COLO668 (cell line): Measurements from ENCODE around the gene MRPS15.
"Not testable (repeated sequence)": the region's sequence is repeated elsewhere in the genome, so short reads cannot be mapped to it uniquely, and the experiment has no call there.

ENCODE experiments used
- DNase-seq: peaks from one replicate; lab custom pipeline; 2025; ENCODE audit not compliant: unreplicated experiment; lab: John Stamatoyannopoulos, UW

MRPS15 gene

GRCh38 chr1:36463803-36464604 is at the start of gene MRPS15:
TSS of gene MRPS15 (minus strand) at chr1:36464384. CDS start at chr1:36464275, 109 bp downstream.
- peak; percentile 99 for DNase-seq

GRCh38 chr1:36512842-36513241 is 48.7 kb upstream of the MRPS15 start:
- DNase-seq: no peak

DNA sequence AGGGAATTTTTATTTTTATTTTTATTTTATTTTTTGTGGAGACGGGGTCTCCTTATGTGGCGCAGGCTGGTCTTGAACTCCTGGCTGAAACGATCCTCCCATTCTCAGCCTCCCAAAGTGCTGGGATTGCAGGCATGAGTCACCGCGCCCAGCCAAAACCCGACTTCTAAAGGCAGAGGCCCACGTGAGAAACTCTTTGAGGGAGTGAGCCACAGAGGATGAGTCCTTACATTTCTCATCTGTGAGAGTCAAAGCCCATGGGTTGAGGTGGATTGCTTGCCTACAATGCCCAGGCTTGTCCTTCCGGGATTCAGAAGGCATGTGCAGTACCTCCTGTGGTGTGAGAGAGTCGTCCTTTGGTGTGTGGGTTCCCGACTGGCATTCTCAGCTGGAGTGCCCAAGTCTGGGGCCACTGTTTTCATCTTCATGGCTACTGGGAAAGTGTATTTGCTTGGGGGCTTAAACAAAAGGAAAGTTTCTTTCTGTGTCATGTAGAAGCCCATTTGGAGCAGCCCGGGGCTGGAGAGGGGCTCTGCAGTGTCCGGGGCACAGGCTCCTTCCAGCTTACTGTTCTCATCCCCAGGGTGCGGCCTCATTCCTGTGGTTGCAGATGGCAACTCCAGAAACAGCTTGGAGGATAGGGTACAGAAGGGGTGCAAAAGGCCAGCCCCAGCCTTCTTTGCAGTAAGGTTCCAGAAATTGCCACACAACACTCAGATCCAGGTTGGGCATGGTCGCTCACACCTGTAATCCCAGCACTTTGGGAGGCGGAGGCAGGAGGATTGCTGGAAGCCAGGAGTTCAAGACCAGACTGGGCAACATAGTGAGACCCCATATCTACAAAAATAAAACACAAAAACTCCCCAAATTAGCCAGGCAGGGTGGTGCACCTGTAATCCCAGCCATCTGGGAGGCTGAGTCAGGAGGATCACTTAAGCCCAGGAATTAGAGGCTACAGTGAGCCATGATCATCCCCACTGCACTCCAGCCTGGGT is 47.9 kb upstream of the MRPS15 start:
- no peak for DNase-seq

DNA sequence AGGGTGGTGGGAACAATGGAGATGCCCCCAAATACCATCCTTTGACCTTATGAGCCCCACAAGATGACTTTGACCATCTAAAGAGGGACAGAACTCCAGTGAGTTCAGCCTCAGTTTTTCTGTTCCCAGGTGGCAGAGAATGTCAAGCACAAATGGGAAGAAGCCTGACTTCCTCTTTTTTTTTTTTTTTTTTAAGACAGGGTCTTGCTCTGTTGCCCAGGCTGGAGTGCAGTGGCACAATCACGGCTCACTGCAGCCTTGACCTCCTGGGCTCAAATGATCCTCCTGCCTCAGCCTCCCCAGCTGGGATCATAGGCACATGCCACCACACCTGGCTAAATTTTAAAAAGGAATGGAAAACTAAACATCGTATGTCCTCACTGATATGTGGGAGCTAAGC is 47.0 kb upstream of the MRPS15 start:
- not testable (repeated sequence) for DNase-seq

- DNase-seq: no peak
These were observed 46.2 kb upstream of the MRPS15 start for GRCh38 chr1:36510418-36510817.

DNA sequence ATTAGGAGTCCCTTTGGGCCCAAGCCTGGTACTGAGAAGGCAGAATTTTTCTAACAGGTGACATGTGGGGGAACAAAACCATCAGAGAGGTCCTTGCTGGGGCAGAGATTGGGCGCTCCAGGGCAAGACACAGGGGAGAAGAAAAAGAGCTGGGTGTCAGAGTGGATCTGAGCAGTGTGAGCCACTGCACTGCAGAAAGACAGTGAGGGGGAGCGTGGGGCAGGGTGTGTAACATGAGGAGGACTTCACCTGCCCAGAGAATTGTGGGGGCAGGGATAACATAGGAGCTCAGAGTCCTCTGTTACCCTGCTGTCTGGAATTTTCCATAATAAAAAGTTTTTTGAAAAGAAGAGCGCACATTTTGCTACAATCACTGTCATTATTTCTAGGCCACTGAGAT is 44.1 kb upstream of the MRPS15 start:
- DNase-seq: no peak

DNA sequence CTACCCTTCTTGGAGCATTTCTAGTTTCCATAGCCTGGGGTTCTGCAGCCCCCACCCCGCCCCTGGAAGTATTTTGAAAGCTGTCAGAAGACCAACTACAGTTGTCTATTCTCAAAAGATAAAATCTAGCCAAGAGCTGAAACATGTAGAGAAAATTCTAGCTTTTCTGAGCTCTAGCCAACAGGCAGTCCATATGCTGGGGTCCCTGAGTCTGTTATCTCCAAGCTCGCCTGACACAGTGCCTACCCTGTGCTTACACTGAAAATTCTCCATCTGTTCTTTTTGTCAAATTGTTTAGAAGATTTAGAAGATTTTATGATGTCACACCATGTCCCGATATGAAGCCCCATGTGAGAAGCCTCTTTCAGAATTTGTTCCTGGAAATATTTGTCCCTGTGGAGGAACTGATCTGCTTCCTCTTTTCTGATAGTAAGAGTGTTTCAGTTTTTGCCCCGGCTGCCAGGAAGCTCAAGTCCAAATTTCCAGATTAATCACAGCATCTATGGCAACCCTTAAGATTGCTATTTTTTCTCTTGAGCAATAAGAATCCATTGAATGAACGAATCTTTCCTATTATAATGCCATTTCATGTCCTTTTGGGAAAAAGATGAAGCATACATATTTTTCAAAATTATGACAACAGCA is 42.2 kb upstream of the MRPS15 start:
- no peak for DNase-seq

- DNase-seq: no peak
These were observed 39.5 kb upstream of the MRPS15 start for GRCh38 chr1:36503733-36504132.

DNA sequence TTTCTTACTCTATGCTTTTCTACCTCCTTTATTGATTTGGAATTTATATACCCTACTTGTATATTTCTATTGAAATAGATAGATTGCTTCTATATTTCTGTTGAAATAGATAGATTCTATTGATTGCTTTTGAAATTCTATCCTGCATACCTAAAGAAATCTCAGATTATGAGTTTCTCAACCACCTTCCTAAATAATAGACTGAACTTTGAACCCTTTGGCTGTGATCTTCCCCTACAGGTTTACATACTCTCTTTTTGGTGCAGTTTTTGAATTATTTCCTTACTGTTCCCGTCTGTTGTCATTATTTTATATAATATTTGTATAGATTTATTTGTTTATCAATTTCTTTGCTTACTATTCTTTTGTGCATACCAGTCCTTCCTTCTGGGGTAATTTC is 39.0 kb upstream of the MRPS15 start:
- DNase-seq: no peak

DNA sequence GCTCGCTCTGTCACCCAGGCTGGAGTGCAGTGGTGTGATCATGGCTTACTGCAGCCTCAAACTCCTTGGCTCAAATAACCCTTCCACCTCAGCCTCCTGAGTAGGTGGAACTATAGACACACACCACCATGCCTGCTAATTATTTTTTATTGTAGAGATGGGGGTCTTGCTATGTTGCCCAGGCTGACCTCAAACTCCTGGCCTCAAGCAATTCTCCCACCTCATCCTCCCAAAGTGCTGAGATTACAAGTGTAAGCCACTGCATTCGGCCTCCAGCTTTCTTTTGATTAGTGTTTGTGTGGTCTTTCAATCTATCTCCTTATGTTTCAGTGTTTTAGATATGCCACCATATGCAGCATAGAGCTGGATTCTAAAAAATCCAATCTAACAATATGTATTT is 38.4 kb upstream of the MRPS15 start:
- DNase-seq: no peak

DNA sequence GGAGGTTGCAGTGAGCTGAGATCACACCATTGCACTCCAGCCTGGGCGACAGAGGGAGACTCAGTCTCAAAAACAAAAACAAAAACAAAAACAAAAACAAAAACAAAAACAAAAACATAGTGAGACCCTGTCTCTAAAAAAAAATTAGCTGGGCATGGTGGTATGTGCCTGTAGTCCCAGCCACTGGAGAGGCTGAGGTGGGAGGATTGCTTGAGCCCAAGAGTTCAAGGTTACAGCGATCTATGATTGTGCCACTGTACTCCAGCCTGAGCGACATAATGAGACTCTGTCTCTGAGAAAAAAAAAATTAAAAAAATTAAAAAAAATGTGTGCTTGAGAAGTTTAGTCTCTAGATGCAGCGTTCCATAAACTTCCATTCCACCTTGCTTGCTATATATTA is 37.7 kb upstream of the MRPS15 start:
- DNase-seq: not testable (repeated sequence)

DNA sequence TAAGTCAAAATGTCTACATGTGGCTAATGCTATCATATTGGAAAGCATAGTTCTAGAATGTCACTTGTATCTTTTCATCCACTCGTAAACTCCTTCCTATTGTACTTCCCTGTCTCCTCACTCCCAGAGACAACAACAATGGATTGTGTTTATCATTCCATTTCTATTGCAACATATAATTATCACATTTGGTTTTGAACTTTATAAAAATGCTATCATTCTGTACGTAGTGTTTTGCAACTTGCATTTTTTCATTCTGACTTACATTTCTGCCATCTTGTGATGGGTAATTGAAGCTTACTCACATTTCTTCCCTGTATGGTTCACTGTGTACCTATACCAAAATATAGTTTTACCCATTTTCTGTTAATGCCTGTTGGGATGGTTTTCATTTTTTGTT is 33.0 kb upstream of the MRPS15 start:
- DNase-seq: no peak

GRCh38 chr1:36494971-36495370 is 30.8 kb upstream of the MRPS15 start:
- DNase-seq: no peak

DNA sequence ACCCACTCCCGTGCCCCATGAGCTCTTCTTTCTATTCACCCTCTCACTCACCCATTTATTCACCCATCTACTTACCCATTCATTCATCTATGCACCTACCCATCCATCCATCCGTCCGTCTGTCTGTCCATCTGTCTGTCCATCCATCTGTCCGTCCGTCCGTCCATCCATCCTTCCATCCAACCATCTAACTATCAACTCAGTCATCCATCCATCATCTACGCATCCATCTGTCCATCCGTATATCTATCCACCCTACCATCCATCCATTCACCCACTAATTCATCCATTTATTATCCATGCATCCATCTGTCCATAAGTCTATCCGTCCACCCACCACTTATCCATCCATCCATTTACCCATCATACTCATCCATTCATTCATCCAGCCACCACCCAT is 29.3 kb upstream of the MRPS15 start:
- no peak for DNase-seq

GRCh38 chr1:36492491-36492890 is 28.3 kb upstream of the MRPS15 start:
- no peak for DNase-seq

- not testable (repeated sequence) for DNase-seq
These were observed 25.3 kb upstream of the MRPS15 start for GRCh38 chr1:36489258-36490051.

DNA sequence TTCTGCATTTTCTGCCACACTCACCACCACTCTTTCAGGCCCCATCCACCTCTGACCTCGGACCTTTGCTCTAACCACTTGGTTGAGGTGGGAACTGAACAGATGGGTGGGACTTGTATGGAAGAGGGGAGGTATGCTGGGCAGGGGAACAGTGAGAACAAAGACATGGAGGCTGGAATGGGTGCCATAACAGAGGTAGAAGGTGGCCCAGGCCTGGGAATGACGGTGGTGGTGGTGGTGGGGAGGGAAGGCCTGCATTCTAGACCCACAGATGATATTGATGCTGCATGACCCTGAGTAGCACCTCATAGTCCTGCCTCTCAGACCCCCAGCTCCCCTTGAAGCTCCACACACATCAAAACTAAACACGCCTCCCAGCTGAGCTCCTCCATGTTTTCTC is 23.7 kb upstream of the MRPS15 start:
- no peak for DNase-seq

DNA sequence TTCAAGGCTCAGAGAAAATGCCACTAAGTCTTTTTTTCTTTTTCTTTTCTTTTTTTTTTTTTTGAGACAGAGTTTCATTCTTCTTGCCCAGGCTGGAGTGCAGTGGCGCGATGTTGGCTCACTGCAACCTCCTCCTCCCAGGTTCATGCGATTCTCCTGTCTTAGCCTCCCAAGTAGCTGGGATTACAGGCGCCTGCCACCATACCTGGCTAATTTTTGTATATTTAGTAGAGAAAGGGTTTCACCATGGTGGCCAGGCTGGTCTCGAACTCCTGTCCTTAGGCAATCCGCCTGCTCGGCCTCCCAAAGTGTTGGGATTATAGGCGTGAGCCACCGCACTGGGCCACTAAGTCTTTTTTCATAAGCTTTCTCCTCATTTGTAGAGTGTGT is 23.1 kb upstream of the MRPS15 start:
- not testable (repeated sequence) for DNase-seq

DNA sequence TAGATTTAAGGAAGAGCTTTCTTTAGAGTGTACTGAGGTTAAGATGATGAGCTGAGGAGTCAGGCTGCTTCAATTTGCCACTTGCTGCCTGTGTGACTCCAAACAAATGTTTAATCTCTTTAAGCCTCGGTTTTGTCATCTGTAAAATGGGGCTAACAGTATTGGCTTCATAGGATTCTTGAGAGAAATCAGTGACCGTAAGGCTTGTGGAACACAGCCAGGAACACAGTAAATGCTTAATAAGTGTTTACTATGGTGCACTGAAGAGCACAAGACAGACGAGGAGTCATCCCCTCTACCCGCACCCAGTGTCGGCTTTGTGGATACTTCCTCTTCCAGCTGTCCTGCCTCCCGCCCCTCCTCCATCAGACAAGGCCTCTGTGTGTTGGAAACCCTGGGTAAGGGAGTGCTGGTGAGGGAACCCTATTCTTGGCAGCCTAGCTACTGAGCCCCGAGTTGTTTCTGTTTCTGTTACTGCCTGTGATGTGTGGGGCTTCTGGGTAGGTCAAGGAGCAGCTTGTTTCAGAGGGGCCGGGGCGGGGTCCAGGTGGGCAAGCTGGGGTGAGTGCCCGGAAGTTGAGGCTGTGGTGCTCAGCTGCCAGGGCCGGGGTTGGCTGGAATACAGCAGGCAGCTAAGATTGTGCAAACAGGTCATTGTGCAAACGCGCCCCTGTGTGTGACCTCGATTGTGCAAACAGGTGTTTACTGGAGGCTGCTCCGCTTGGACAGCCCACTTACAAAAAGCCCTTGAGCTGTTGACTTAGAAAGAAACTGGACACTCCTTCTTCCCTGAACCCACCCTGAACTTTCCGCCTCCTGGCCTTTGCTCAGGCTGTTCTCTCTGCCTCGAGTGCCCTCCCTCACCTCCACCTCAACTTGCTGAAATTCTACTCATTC is 22.5 kb upstream of the MRPS15 start:
- peak; percentile 95 for DNase-seq

DNA sequence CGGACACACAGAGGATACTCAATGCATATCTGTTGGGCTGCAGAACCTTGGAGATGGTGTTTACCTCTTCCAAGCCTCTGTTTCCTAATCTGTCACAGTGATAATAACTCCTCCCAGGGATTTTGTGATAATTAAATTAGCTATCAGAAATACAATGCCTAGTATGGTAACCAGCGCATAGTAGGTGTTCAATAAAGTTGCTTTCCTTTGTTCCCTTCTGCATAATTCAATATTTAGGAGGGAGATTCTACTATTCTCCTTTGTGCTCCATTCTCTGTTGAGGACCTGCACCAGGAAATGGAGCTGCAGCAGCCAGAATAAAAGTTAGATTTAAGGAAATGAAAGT is 21.9 kb upstream of the MRPS15 start:
- no peak for DNase-seq
